T-helper 1 cell treated with Interleukin-12 subunit alpha and Interleukin-12 subunit beta and Interleukin-4 antibody, amounts not matched to agents 30 μg/mL and 1 μg/mL, for 36 hours (primary cell): ENCODE measurements around the gene WDR54.

Experiments used
- H3K27ac Mint-ChIP-seq: one replicate; pipeline ENCODE4 v1.8.0; 2021; ENCODE audit warnings: mild to moderate bottlenecking, mixed read lengths
- H3K27me3 Mint-ChIP-seq: one replicate; pipeline ENCODE4 v1.8.0; 2021; ENCODE audit warnings: low read depth, mixed read lengths
- H3K36me3 Mint-ChIP-seq: one replicate; pipeline ENCODE4 v1.8.0; 2021; ENCODE audit warnings: low read depth, mixed read lengths
- H3K4me1 Mint-ChIP-seq: one replicate; pipeline ENCODE4 v1.8.0; 2021; ENCODE audit warnings: low read depth, mixed read lengths
- H3K4me3 Mint-ChIP-seq: one replicate; pipeline ENCODE4 v1.8.0; 2021; ENCODE audit warnings: mild to moderate bottlenecking, moderate library complexity, mixed read lengths
- H3K9me3 Mint-ChIP-seq: one replicate; pipeline ENCODE4 v1.8.0; 2021; ENCODE audit warnings: mixed read lengths

The WDR54 gene

DNA sequence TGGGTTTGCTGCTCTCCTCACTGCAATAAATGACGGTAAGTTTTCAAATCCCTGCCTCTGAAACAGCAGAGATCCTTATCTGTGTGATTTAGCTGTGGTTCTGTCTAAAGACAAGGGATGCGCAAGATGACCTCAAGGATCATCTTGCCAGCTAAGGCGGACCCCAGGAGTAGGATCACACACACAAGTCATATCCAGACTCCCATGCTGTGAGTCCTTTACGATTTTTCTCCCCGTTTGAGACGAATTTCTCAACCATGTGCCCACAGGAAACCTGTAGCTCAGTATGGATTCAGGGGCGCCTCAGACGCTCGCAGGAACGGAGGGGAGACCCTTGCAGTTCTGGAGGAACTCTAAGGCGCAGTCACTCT lies 30.3 kb upstream of the WDR54 start:
- Mint-ChIP-seq H3K4me3 (peak overlapping the region; percentile 94), H3K36me3 (no peaks in the 10 kb centered on the region), H3K9me3 (no peaks in the 10 kb centered on the region), H3K27ac (peak overlapping the region; percentile 78), H3K27me3 (peaks cover 7% of the 10 kb centered on the region), H3K4me1 (peaks cover 9% of the 10 kb centered on the region)

DNA sequence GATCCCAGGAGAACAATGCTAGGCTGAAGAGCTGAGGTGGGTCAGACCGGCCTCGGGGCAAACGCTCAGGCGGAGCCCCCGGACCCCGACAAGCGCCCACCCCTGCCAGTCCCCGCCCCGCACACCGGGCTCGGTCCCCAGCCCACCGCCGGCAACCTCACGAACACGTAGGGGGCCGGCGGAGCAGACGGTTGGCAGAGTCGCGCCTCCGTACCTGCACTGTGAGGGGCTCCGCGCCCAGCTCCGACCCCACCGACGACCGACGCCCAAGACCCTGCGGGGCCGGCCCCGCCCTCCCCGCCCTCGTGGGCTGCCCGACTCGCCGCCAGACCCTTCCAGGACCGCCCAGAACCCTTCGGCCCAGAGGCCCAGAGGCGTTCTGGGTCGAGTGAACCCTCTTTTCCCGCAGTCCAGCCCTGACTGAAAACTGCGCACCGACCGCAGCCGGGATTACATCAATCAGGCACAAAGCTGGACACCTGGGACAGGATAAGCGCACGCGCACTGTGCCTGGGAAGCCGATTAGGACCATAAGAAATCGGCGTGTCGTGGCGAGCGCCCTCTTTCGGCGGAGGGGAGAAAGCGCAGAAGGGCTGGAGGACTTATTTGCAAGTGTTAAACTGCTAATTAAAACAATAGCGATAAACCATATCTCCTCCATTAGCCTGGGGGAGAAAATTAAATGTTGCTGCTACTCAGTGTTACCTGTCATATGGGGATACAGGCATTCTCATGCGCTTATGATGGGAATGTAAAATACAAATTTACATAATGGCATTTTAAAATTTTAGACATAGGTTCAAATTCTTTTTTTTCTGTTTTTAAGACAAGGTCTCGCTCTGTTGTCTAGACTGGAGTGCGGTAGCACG lies 29.7 kb upstream of the WDR54 start:
- Mint-ChIP-seq H3K4me3 (peak overlapping the region; percentile 94), H3K9me3 (no peaks in the 10 kb centered on the region), H3K27ac (peak overlapping the region; percentile 99), H3K27me3 (peaks cover 7% of the 10 kb centered on the region), H3K4me1 (peaks cover 9% of the 10 kb centered on the region), H3K36me3 (no peaks in the 10 kb centered on the region)

DNA sequence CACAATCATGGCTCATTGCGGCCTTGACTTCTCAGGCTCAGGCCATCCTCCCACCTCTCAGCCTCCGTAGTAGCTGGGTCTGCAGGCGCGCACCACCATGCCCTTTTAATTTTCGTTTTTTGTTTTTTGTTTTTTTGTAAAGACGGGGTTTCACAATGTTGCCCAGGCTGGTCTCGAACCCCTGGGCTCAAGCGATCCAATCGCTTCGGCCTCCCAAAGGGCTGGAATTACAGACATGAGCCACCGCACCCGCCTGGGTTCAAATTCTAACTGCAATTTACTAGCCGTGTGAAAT lies 29.1 kb upstream of the WDR54 start:
- Mint-ChIP-seq H3K9me3 (no peaks in the 10 kb centered on the region), H3K4me3 (peak overlapping the region; percentile 19), H3K27me3 (peaks cover 7% of the 10 kb centered on the region), H3K27ac (no peak overlapping the region), H3K36me3 (no peaks in the 10 kb centered on the region), H3K4me1 (peaks cover 9% of the 10 kb centered on the region)

DNA sequence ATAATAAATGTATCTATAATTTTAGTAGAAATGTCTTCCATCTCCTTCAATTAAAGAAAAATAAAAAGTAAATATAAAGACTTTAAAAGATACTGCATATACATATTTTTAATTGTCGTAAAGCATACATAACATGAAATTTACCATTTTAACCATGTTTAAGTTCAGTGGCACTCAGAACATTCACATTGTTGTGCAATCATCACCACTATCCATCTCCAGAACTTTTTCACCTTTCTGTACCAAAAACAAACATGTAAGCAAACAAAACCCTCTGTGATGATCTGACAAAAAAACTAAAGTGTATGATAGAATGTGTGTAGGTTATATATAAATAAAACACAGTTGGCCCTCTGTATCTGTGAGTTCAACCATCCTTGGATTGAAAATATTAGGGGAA lies 28.0 kb upstream of the WDR54 start:
- Mint-ChIP-seq H3K9me3 (no peaks in the 10 kb centered on the region), H3K4me3 (no peak overlapping the region), H3K4me1 (peaks cover 9% of the 10 kb centered on the region), H3K27ac (no peak overlapping the region), H3K27me3 (peaks cover 7% of the 10 kb centered on the region), H3K36me3 (no peaks in the 10 kb centered on the region)

- H3K4me3 Mint-ChIP-seq: no peak overlapping the region
- no peaks in the 10 kb centered on the region for H3K9me3 Mint-ChIP-seq
- peaks cover 5% of the 10 kb centered on the region for H3K4me1 Mint-ChIP-seq
- peaks cover 7% of the 10 kb centered on the region for H3K27me3 Mint-ChIP-seq
- H3K27ac Mint-ChIP-seq: no peak overlapping the region
- H3K36me3 Mint-ChIP-seq: no peaks in the 10 kb centered on the region
Observed at GRCh38 chr2:74396149-74396548, 25.4 kb upstream of the WDR54 start.

GRCh38 chr2:74399785-74400184 lies 21.7 kb upstream of the WDR54 start:
- peaks cover 2% of the 10 kb centered on the region for H3K4me1 Mint-ChIP-seq

DNA sequence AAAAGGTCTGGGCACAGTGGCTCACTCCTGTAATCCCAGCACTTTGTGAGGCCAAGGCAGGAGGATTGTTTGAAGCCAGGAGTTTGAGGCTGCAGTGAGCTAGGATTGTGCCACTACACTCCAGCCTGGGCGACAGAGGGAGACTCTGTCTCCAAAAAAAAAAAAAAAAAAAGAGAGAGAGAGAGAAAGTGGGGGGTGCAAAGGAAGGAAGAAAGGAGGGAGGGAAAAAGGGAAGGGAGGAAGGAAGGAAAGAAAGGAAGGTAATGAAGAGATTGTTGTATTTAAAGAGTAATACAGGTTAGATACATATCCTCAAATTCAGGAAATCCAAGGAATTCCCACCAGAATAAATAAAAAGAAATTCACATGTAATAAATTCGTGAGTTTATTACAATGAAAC lies 19.6 kb upstream of the WDR54 start:
- Mint-ChIP-seq H3K4me1 (peaks cover 5% of the 10 kb centered on the region), H3K36me3 (no peaks in the 10 kb centered on the region), H3K9me3 (no peaks in the 10 kb centered on the region), H3K27me3 (peaks cover 5% of the 10 kb centered on the region), H3K27ac (no peak overlapping the region), H3K4me3 (no peak overlapping the region)

More at GRCh38 chr2:74399785-74400184, 21.7 kb upstream of the WDR54 start:
- Mint-ChIP-seq H3K27ac (no peak overlapping the region), H3K9me3 (no peaks in the 10 kb centered on the region), H3K36me3 (no peaks in the 10 kb centered on the region), H3K27me3 (peaks cover 4% of the 10 kb centered on the region), H3K4me3 (no peak overlapping the region)

DNA sequence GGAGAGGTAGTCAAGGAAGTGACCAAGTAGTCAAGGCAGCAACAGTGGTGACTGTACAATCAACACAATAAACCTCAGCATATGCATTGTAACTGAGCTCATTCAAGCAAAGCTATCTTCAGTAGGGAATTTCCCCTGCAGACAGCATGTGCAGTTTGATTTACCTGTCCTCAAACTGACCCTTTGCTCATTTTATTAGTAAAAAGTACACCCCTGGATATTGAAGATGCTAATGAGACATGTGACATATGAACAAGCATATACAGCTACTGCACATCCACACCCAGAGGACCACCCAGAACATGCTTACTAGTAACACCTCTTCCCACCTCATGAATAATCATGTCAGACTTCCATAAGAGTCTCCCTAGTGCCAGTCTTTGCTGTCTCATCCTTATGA lies 15.5 kb upstream of the WDR54 start:
- H3K36me3 Mint-ChIP-seq: no peaks in the 10 kb centered on the region

GRCh38 chr2:74407682-74408081 lies 13.8 kb upstream of the WDR54 start:
- peaks cover 24% of the 10 kb centered on the region for H3K27me3 Mint-ChIP-seq
- H3K36me3 Mint-ChIP-seq: no peaks in the 10 kb centered on the region
- H3K27ac Mint-ChIP-seq: no peak overlapping the region
- peaks cover 4% of the 10 kb centered on the region for H3K4me1 Mint-ChIP-seq
- H3K9me3 Mint-ChIP-seq: no peaks in the 10 kb centered on the region
- H3K4me3 Mint-ChIP-seq: no peak overlapping the region

More for the DNA sequence above, 15.5 kb upstream of the WDR54 start:
- Mint-ChIP-seq H3K9me3 (no peaks in the 10 kb centered on the region), H3K4me3 (no peak overlapping the region), H3K4me1 (peaks cover 4% of the 10 kb centered on the region), H3K27ac (no peak overlapping the region), H3K27me3 (peaks cover 24% of the 10 kb centered on the region)

GRCh38 chr2:74413001-74413698 lies 8.4 kb upstream of the WDR54 start:
- no peak overlapping the region for H3K4me3 Mint-ChIP-seq
- H3K27ac Mint-ChIP-seq: no peak overlapping the region
- H3K9me3 Mint-ChIP-seq: no peaks in the 10 kb centered on the region
- no peaks in the 10 kb centered on the region for H3K36me3 Mint-ChIP-seq
- peaks cover 14% of the 10 kb centered on the region for H3K4me1 Mint-ChIP-seq
- H3K27me3 Mint-ChIP-seq: peaks cover 13% of the 10 kb centered on the region

DNA sequence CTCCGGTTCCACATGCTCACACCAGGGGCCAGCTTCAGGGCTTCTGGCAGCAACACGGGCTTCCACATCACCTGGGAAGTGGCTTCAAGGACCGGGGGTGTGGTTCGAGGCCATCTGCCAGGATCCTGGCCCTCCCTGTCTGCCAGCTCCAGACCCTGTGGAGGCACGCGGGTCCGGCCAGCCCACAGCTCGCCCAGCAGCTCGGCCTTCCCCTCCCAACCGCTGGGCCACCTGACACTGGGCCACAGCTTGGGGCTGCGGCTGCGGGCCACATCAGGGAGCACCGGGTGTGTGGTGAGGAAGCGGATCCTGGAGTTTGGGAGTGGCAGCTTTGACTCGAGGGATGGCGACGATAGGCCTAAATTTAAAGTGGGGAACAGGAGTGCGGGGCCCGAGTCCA lies 7.1 kb upstream of the WDR54 start:
- Mint-ChIP-seq H3K36me3 (no peaks in the 10 kb centered on the region), H3K27ac (no peak overlapping the region), H3K9me3 (no peaks in the 10 kb centered on the region), H3K4me3 (peak overlapping the region; percentile 21), H3K4me1 (peaks cover 14% of the 10 kb centered on the region), H3K27me3 (no peaks in the 10 kb centered on the region)

GRCh38 chr2:74414881-74415761 lies 6.4 kb upstream of the WDR54 start:
- Mint-ChIP-seq H3K4me1 (peaks cover 16% of the 10 kb centered on the region), H3K27me3 (peaks cover under 1% of the 10 kb centered on the region), H3K36me3 (no peaks in the 10 kb centered on the region), H3K9me3 (no peaks in the 10 kb centered on the region), H3K27ac (peak overlapping the region; percentile 63), H3K4me3 (peak overlapping the region; percentile 54)

- Mint-ChIP-seq H3K27me3 (peaks cover 4% of the 10 kb centered on the region), H3K36me3 (no peaks in the 10 kb centered on the region), H3K4me3 (peak overlapping the region; percentile 25), H3K9me3 (no peaks in the 10 kb centered on the region), H3K27ac (no peak overlapping the region), H3K4me1 (peaks cover 20% of the 10 kb centered on the region)
Observed at GRCh38 chr2:74415762-74416395, 5.7 kb upstream of the WDR54 start.

GRCh38 chr2:74416778-74417177 lies 4.8 kb upstream of the WDR54 start:
- H3K36me3 Mint-ChIP-seq: no peaks in the 10 kb centered on the region
- H3K4me1 Mint-ChIP-seq: peaks cover 24% of the 10 kb centered on the region
- H3K27me3 Mint-ChIP-seq: peaks cover 4% of the 10 kb centered on the region
- H3K27ac Mint-ChIP-seq: no peak overlapping the region
- no peak overlapping the region for H3K4me3 Mint-ChIP-seq
- H3K9me3 Mint-ChIP-seq: no peaks in the 10 kb centered on the region
